Esophagus muscularis mucosa (tissue), 3 donors: ENCODE results near the gene TMEM200B.

Source experiments
- CTCF ChIP-seq, 3 experiments: fragments of 200-600 bp in 2 of 3; fragments of 450-650 bp in 1 of 3; sonication (generic) in 2 of 3; IDR thresholded peaks; one replicate each; pipeline ENCODE4 v1.5.1; 2017 to 2019; ENCODE audit warnings: antibody characterized with exemption in 3 of 3, mild to moderate bottlenecking in 2 of 3, moderate library complexity in 1 of 3
- POLR2A ChIP-seq: fragments of 450-650 bp; IDR thresholded peaks from one replicate; pipeline ENCODE4 v1.6.1; 2017; ENCODE audit warnings: antibody characterized with exemption, moderate library complexity, mild to moderate bottlenecking, low read depth
- POLR2AphosphoS5 ChIP-seq, 2 donors: sonication (generic); formaldehyde crosslinking; IDR thresholded peaks; one replicate each; pipeline ENCODE4 v1.6.1; 2017; ENCODE audit warnings: antibody characterized with exemption in 2 of 2

- TF ChIP-seq CTCF (IDR thresholded peaks at IDR 0.05) (no peak), POLR2A (no peak), POLR2AphosphoS5 (IDR thresholded peaks at IDR 0.05) (no peak)
Measured at GRCh38 chr1:29096231-29096886, 27.3 kb downstream of the TMEM200B start.
